GM18519 (cell line): Measurements from ENCODE around the gene PSAT1.
A peak's percentile ranks its signal among the peaks of the same experiment; 100 is the strongest.

ENCODE experiments used
- ATAC-seq: cut with Tn5 transposase; IDR thresholded peaks from one replicate; pipeline ENCODE4 v1.9.1; 2021; ENCODE audit warnings: mild to moderate bottlenecking, moderate library complexity; ENCODE audit not compliant: unreplicated experiment, low FRiP score

Gene PSAT1

DNA sequence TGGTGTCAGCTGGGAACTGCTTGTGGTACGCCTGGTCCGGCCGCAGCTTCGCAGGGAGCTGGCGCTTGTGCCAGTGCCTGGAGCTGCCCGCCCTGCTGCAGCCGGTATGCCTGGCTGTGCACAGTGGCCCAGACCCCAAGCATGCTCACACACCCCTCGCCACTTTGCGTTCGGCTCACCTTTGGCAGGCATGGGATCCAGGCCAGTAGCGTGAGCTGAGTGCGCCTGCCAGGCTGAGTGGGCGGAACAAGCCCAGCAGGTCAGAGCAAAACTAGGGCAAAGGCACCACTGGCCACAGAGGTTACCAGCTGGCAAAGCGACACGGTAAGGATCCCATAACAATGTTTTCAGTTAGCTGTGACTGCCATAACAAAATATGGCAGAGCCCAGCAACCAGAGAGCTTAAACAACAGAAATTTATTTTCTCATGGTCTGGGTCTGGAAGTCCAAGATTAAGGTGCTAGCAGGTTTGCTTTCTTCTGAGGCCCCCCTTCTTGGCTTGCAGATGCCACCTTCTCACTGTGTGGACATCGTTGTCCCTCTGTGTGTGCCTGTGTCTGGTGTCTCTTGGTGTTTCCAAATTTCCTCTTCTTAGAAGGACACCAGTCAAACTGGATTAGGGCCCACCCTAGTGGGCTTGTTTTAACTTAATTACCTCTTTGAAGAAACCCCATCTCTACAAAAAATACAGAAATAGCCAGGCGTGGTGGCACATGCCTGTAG lies 61.6 kb downstream of the PSAT1 start:
- ATAC-seq = no peak

DNA sequence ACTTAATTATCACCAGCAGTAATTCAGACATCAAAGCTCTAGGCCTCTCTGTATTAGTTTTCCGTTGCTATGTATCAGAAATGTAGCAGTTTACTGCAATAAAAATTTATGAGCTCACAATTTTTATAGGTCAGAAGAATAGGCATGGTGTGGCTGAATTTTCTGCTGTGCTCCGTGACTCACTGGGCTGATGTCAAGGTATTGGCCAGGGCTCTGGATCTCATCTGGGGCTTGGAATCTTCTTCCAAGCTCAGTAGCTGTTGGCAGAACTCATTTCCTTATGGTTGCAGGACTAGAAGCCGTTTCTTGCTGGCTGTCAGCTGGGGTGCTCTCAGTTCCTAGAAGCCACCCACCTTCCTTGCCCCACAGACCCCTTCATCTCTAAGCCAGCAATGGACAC lies 66.3 kb downstream of the PSAT1 start:
- no peak for ATAC-seq

DNA sequence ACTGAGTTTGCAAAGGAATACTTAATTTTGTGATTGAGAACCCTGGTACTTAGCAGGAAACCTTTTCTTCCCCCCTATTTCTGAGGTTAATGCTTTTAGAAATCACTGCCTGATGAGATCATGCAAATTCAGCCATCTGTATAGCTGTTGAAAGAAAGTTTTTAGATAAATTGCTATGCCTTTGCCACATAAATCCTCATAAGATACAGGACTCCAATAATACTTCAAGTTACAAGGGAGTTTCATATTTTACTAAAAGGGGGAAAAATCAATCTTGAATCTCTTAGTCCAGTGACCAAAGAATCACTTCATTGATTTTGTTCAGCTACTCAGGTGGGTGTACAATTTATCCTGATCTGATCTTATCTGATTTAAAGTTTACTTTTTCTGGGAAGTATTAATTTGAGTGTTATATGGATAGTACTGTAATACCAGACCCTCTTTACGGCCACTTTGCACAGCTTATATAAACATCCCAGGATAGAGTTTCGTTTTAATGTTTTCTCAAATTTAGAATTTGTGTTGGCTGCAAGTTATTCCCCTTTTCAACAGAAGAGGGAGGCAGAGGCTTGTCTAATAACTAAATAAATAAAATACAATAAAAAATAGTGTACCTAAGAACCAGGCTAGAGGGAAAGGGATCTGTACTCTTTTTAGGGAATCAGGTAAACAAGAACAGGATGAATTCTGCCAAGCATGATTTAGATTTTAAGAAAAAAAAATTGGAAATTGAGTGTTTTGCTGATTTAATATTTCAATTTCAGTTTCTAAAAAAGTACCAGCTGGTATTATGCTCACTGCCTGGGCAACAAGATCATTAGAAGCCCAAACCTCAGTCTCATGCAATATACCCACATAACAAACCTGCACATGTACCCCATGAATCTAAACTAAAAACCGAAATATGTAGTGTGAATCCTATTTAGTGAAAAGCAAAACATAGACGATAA lies 69.1 kb downstream of the PSAT1 start:
- no peak for ATAC-seq

DNA sequence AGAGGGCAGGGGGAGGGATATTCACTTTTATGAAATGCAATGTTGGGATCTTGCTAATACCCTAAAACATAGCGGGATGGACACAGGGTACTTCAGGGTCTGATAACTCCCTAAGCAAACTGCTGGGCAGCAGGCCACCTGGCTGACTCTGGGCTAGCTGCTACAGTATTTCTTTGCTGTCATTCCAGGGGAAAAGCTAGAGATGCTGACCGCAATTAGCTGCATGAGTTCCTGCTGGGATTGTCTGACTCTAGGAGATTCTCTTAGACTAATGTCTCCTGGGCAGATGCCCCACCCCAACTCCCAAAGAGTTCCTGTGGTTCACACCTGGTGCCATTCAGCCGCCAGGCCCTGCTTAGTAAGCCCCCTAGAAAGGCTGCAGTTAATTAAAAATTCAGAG lies 69.9 kb downstream of the PSAT1 start:
- ATAC-seq = no peak

GRCh38 chr9:78368236-78368635 lies 71.3 kb downstream of the PSAT1 start:
- no peak for ATAC-seq

DNA sequence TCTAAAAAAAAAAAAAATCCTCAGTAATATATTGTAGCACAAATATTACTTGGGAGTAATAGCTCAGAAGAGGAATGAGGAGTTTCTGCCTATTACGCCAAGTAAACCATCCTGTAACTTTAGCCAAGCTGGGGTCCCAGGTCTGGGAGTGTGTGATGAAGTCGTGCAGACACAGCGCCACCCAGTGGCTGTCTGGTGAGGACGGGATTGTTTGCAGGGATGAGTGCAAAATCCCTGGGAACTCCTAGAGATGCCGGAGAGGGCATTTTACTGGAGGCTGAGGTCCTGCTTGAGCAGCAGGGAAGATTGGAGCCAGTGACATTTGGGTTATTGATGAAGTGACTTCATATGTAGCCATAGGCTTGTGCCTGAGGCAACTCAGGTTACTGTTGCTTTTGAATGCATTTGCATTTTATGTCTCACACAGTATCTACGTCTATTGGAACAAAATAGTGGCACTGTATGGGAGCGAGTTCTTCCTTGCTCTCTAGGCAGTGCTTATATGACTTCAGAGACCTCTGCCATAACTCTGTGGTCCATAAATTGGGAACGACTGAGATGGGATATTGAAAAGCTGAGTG lies 72.8 kb downstream of the PSAT1 start:
- peak; percentile 47 for ATAC-seq

DNA sequence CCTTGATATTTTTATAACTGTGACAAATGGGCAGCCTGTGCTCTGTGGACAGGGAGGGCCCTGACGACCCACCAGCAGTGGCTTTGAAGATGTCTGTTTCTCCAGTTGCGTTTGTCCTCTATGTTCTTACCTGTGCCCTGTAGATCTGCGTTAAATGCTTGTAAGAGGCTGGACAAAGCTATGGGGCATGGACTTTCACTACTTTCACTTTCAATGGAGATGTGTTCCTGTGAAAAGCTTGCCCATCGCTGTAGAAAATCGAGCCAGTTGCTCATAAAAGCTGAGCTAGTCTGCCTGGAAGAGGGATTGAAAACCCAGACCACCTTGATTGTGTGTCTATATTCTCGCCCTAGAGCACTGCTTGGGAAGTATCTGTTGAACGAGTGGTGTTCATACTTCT lies 74.1 kb downstream of the PSAT1 start:
- no peak for ATAC-seq

DNA sequence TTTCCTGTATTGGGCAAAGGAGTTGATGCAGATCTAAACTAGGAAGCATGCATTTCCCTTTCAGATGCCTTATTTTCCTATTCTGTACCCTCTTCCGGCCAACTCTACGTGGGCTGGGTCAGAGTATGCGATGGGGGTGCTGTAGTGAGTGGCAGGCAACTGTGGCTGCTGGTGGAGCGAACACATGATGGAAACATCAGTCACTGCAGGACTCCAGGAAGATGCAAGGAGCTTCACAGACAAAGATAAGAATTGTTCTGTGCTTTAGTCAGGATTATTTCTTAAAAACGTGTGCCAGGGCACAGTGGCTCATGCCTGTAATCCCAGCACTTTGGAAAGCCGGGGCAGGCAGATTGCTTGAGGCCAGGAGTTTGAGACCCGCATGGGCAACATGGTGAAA lies 75.1 kb downstream of the PSAT1 start:
- ATAC-seq = no peak
